Naive thymus-derived CD8-positive, alpha-beta T cell (primary cell): Measurements from ENCODE around the gene PAQR8. TPM values are rescaled to one million over a fixed set of nuclear protein-coding genes. Genes with fewer than 3 reads are reported as not detected.
A peak's percentile ranks its signal among the peaks of the same experiment; 100 is the strongest.

Experiments used
- ATAC-seq, 2 donors: fragments of 150-1000 bp; cut with Tn5 transposase in 1 of 2; sonication (Bioruptor Pico), chemical (Tn5 transposase) in 1 of 2; 1 replicate in 1 of 2; 2 replicates in 1 of 2; pipeline ENCODE4 v1.10.0; 2021; ENCODE audit warnings: mild to moderate bottlenecking in 2 of 2, moderate library complexity in 2 of 2
- POLR2A ChIA-PET: fragments of 350-600 bp; sonication (Branson Sonifier 250); formaldehyde crosslinking; loops from one replicate; lab custom pipeline; 2021; ENCODE audit warnings: antibody characterized with exemption; lab: Charles Lee
- DNase-seq, 10 donors: peaks; one replicate each; pipeline versions ENCODE4 v3.0.0 to v3.0.0-alpha.2; 2020 to 2022
- H3K27ac Mint-ChIP-seq, 10 donors: one replicate each; pipeline ENCODE4 v1.8.0; 2020 to 2022; ENCODE audit warnings: mild to moderate bottlenecking in 10 of 10, mixed read lengths in 10 of 10, moderate library complexity in 4 of 10, inconsistent platforms in 1 of 10
- H3K27me3 Mint-ChIP-seq, 5 donors: one replicate each; pipeline ENCODE4 v1.8.0; 2021 to 2022; ENCODE audit warnings: mixed read lengths in 5 of 5
- H3K36me3 Mint-ChIP-seq, 3 donors: one replicate each; pipeline ENCODE4 v1.8.0; 2020 to 2022; ENCODE audit warnings: mixed read lengths in 3 of 3, mild to moderate bottlenecking in 2 of 3, inconsistent platforms in 1 of 3
- H3K4me1 Mint-ChIP-seq, 4 donors: one replicate each; pipeline ENCODE4 v1.8.0; 2021 to 2022; ENCODE audit warnings: mixed read lengths in 4 of 4
- H3K4me3 Mint-ChIP-seq, 10 donors: one replicate each; pipeline ENCODE4 v1.8.0; 2020 to 2022; ENCODE audit warnings: mild to moderate bottlenecking in 10 of 10, mixed read lengths in 10 of 10, moderate library complexity in 6 of 10, inconsistent platforms in 1 of 10
- H3K9me3 Mint-ChIP-seq, 9 donors: one replicate each; pipeline ENCODE4 v1.8.0; 2020 to 2022; ENCODE audit warnings: mixed read lengths in 9 of 9, mild to moderate bottlenecking in 3 of 9, inconsistent platforms in 1 of 9, moderate library complexity in 1 of 9
- polyA plus RNA-seq, 3 donors: library from polyadenylated mRNA; unstranded; fragments of 300-500 nt; fragmentation: Illumina TruSeq; gene quantifications; one replicate each; pipeline ENCODE4 v1.2.3, GENCODE V29; 2021
- total RNA-seq, 8 experiments: library from RNA in 2 of 8; stranded (reverse) in 2 of 8; gene quantifications; one replicate each; pipeline ENCODE4 v1.2.3 and lab custom pipeline; 2021 to 2026

PAQR8 gene
- total and polyA plus RNA-seq, 5 experiments from 2014 or later: 14.3 to 35.0 (median 30.6) TPM

DNA sequence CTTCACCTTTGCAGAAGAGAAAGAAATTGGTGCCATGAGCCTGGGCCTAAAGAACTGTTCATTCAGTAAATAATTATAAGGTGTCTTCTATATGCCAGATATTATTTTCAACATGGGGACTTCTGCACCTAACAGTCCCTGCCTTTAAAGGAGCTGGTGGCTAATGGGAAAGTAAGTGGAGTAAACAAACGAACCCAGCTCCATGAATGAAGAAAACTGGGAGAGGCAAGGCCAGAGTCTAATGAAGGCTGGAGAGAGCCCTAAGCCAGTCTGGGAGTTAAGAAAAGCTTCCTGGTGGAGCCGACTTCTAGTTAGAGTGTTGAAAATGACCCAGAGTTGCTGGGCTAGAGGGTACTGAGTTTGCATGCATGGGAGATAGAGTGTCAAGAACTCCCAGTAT, 34.0 kb downstream of the PAQR8 start:
- POLR2A ChIA-PET: interaction anchor here (1.3 to 6.3 kb wide), 2 partner anchors 7 to 34 kb away, joined by 6 to 87 read pairs; partner anchors contain the start of gene PAQR8
- Mint-ChIP-seq H3K27me3 (no peaks in the 10 kb centered on the region), H3K9me3 (peaks cover 0 to 22% (median 0%) of the 10 kb centered on the region in 9 donors), H3K4me3 (peak overlapping the region in 9 of 10 donors; percentile 1 to 87 (median 73)), H3K36me3 (peaks cover 0 to 11% (median 4%) of the 10 kb centered on the region in 3 donors), H3K4me1 (peaks cover 50 to 98% (median 91%) of the 10 kb centered on the region in 4 donors), H3K27ac (peak overlapping the region; percentile 93 to 100 (median 96))
- no peak for ATAC-seq
- no peak for DNase-seq

DNA sequence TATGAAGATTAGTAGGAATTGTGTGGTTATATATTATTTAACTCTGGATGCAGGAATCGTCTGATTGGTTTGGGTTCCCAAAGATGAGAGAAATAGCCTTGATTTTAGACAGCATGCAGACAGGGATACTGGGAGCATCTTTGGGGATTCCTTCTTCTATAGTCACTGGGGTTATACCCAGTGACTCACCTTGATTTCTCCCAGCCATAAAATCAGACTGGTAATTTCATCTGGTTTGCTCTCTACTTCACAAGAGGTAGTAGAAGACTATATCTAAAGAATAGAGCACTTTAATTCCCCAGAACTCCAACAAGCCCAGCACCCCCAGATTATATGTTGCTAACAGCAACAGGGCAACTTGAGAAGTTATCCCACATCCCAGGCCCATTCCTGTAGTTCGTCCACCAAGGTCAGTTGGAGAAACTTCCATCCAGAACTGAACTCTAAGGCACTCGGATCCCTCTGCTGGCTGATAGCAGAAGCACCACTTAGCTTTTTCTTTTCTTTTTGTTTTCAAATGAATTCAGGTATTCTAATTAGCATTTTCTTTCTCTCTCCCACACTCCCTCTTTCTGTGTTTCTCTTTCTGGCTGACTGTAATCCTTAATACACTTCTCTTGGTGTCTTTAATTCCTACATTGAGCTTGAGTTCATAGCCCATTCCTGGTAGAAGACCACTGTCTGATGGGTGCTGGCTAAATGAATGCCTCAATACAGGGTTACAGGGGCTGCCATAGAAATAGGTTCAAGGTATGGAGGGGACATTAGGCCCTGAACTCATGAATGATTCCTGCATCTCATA, 37.8 kb downstream of the PAQR8 start:
- H3K36me3 Mint-ChIP-seq: peaks cover 14 to 24% (median 17%) of the 10 kb centered on the region in 3 donors
- H3K27ac Mint-ChIP-seq: peak overlapping the region; percentile 93 to 100 (median 96)
- peaks cover 49 to 86% (median 72%) of the 10 kb centered on the region in 4 donors for H3K4me1 Mint-ChIP-seq
- peaks cover 0 to 22% (median 0%) of the 10 kb centered on the region in 9 donors for H3K9me3 Mint-ChIP-seq
- POLR2A ChIA-PET: interaction anchor here (0.7 to 8.4 kb wide), 11 partner anchors 11 to 113 kb away, joined by 3 to 108 read pairs (median 4); partner anchors contain the start of genes EFHC1, MCM3 and PAQR8
- no peaks in the 10 kb centered on the region for H3K27me3 Mint-ChIP-seq
- H3K4me3 Mint-ChIP-seq: peak overlapping the region; percentile 42 to 83 (median 68)
- peak; percentile 24 to 27 for ATAC-seq
- DNase-seq: peak in 5 of 10 donors; percentile 39 to 64 (median 54)

DNA sequence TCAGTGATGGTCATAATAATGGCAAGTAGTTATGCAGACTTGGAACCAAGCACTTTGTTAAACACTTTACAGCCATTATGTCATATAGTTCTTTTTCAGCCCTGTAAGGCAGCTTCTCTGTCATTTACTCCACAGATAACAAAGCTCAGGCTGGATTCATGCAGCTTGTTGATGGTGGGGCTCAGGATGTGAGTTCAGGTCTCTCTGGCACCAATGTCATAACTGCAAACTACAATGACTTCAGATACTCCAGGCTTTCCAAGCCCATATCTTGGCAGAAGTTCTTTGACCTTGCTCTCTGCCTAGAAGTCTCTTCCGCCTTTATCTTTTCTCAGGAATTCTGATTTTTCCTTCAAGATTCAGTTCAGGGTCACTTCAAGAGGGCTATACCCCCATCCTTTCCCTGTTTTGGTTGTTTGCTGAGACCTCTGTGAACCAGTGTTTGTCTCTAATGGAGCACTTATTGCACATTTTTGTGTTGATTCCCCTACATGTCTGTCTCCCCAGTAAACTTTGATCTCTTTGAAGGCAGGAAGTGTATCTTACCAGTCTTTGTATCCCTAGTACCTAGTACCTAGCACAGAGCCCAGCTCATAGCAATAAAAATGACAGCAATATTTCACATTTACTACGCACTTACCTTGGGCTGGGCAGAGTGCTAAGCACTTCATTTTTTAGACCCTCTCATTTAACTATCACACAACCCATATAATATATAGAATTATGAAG, 38.5 kb downstream of the PAQR8 start:
- Mint-ChIP-seq H3K4me1 (peaks cover 49 to 88% (median 70%) of the 10 kb centered on the region in 4 donors), H3K9me3 (peaks cover 0 to 22% (median 0%) of the 10 kb centered on the region in 9 donors), H3K27ac (peak overlapping the region; percentile 93 to 100 (median 96)), H3K27me3 (no peaks in the 10 kb centered on the region), H3K4me3 (peak overlapping the region; percentile 4 to 83 (median 72)), H3K36me3 (peaks cover 14 to 26% (median 23%) of the 10 kb centered on the region in 3 donors)
- POLR2A ChIA-PET: interaction anchor here (0.8 to 8.4 kb wide), 12 partner anchors 9 to 114 kb away, joined by 3 to 108 read pairs (median 4); partner anchors contain the start of genes EFHC1, MCM3 and PAQR8
- DNase-seq (peak in 2 of 10 donors; percentile 43 to 55), ATAC-seq (peak; percentile 56 to 65)

DNA sequence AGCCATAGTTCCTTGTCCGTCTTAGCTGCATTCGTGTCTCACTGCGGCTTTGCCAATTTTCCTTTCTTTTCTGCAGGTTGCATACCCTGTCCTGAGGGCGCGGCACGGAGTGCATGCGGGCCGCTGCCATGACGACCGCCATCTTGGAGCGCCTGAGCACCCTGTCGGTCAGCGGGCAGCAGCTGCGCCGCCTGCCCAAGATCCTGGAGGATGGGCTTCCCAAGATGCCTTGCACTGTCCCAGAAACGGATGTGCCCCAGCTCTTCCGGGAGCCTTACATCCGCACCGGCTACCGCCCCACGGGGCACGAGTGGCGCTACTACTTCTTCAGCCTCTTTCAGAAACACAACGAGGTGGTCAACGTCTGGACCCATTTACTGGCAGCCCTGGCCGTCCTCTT, 41.1 kb downstream of the PAQR8 start:
- H3K27me3 Mint-ChIP-seq: no peaks in the 10 kb centered on the region
- H3K4me1 Mint-ChIP-seq: peaks cover 38 to 73% (median 52%) of the 10 kb centered on the region in 4 donors
- H3K9me3 Mint-ChIP-seq: no peaks in the 10 kb centered on the region
- H3K27ac Mint-ChIP-seq: peak overlapping the region; percentile 62 to 93 (median 82)
- DNase-seq: no peak
- H3K36me3 Mint-ChIP-seq: peaks cover 10 to 34% (median 19%) of the 10 kb centered on the region in 3 donors
- POLR2A ChIA-PET: interaction anchor here (0.7 to 8.4 kb wide), 6 partner anchors 13 to 117 kb away, joined by 3 to 108 read pairs (median 4); partner anchors contain the start of genes MCM3 and PAQR8
- no peak overlapping the region for H3K4me3 Mint-ChIP-seq
- ATAC-seq: no peak

DNA sequence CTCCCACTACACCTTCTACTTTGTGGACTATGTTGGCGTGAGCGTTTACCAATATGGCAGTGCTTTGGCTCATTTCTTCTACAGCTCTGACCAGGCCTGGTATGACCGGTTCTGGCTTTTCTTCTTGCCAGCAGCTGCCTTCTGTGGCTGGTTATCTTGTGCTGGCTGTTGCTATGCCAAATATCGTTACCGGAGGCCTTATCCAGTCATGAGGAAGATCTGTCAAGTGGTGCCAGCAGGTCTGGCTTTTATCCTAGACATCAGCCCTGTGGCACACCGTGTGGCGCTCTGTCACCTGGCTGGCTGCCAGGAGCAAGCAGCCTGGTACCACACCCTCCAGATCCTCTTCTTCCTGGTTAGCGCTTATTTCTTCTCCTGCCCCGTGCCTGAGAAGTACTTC, 41.7 kb downstream of the PAQR8 start:
- DNase-seq (no peak), ATAC-seq (no peak)
- H3K36me3 Mint-ChIP-seq: peaks cover 10 to 34% (median 19%) of the 10 kb centered on the region in 3 donors
- H3K4me3 Mint-ChIP-seq: peak overlapping the region in 3 of 10 donors; percentile 19 to 72 (median 24)
- H3K27me3 Mint-ChIP-seq: no peaks in the 10 kb centered on the region
- H3K9me3 Mint-ChIP-seq: no peaks in the 10 kb centered on the region
- POLR2A ChIA-PET: interaction anchor here (1.2 to 8.4 kb wide), 3 partner anchors 14 to 117 kb away, joined by 3 to 108 read pairs (median 11); partner anchors contain the start of gene MCM3
- peaks cover 39 to 71% (median 50%) of the 10 kb centered on the region in 4 donors for H3K4me1 Mint-ChIP-seq
- H3K27ac Mint-ChIP-seq: peak overlapping the region; percentile 60 to 93 (median 86)

DNA sequence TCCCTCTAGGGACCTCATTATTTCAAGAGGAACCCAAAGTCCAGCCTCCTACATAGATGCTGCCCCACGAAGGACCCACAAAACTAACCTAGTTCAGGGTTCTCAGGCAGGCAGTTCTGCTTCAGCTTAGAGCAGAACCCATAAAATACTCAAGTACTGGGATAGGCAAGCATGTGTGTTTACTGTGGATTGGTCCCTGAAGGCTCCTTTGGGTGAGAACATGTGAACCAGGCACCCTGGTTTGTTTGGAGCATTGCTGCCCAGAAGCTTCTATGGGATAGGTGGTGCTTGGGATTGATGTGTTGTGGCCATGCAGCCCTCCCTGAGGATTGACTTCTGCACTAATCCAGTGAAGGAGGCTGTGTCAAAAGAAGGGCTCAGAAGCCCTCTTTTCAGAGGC, 43.3 kb downstream of the PAQR8 start:
- Mint-ChIP-seq H3K27me3 (no peaks in the 10 kb centered on the region), H3K4me1 (peaks cover 30 to 62% (median 39%) of the 10 kb centered on the region in 4 donors), H3K4me3 (no peak overlapping the region), H3K27ac (peak overlapping the region in 9 of 10 donors; percentile 1 to 93 (median 75)), H3K36me3 (peaks cover 10 to 34% (median 19%) of the 10 kb centered on the region in 3 donors), H3K9me3 (no peaks in the 10 kb centered on the region)
- POLR2A ChIA-PET: interaction anchor here (2.0 to 2.2 kb wide), 2 partner anchors 15 to 43 kb away, joined by 6 to 11 read pairs; partner anchors contain the start of gene PAQR8
- no peak for DNase-seq
- ATAC-seq: no peak

DNA sequence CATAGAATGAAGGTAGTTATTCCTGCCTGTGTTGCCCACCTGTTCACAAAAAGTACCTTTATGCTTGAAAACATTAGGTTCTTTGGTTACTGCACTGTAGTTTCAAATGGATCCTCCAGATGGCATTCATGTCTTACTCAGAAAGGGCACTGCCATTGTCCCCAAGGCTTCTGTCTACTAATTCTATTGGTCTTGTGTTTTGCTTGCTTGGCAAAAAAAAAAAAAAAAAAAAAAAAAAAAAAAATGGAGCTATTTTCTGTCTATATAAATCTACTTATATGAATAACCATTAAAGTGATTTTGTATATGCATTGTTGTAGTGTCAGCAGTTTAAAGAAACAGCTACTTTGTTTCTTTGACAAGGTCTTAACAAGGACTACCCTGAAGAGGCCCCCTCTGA, 45.5 kb downstream of the PAQR8 start:
- Mint-ChIP-seq H3K27me3 (no peaks in the 10 kb centered on the region), H3K4me1 (peaks cover 16 to 51% (median 33%) of the 10 kb centered on the region in 4 donors), H3K4me3 (no peak overlapping the region), H3K36me3 (peaks cover 10 to 34% (median 19%) of the 10 kb centered on the region in 3 donors), H3K9me3 (no peaks in the 10 kb centered on the region), H3K27ac (peak overlapping the region in 9 of 10 donors; percentile 18 to 86 (median 60))
- ATAC-seq (peak; percentile 87 to 94), DNase-seq (peak in 3 of 10 donors; percentile 50 to 54 (median 52))
- POLR2A ChIA-PET: interaction anchor here (0.7 to 0.9 kb wide), 3 partner anchors 9 to 235 kb away, joined by 3 to 4 read pairs (median 4); partner anchors contain the start of gene MCM3

DNA sequence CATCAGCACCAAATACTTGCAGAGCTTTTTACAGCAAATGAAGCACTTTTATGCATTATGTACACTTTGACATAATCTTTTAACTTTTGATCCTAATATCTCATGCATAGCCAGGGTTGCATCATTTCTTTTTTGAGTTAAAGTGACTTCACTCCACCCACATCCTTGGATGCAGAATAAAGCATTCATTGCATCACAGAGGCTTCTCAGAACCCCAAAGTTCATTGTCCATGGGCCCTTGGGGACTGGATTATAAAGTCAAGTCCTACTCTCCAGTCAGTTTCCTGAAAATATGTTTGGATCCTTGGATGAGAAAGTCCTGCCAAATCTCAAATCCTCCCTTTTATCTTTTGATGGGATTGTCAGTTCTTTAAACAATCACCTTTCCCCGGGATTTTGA, 47.5 kb downstream of the PAQR8 start:
- no peaks in the 10 kb centered on the region for H3K9me3 Mint-ChIP-seq
- ATAC-seq (no peak), DNase-seq (no peak)
- no peak overlapping the region for H3K4me3 Mint-ChIP-seq
- no peaks in the 10 kb centered on the region for H3K27me3 Mint-ChIP-seq
- POLR2A ChIA-PET: interaction anchor here (1.0 to 1.2 kb wide), 3 partner anchors 9 to 125 kb away, joined by 3 read pairs; partner anchors contain the start of gene MCM3
- H3K36me3 Mint-ChIP-seq: peaks cover 0 to 19% (median 4%) of the 10 kb centered on the region in 3 donors
- H3K4me1 Mint-ChIP-seq: peaks cover 13 to 39% (median 29%) of the 10 kb centered on the region in 4 donors
- H3K27ac Mint-ChIP-seq: peak overlapping the region; percentile 17 to 81 (median 58)

DNA sequence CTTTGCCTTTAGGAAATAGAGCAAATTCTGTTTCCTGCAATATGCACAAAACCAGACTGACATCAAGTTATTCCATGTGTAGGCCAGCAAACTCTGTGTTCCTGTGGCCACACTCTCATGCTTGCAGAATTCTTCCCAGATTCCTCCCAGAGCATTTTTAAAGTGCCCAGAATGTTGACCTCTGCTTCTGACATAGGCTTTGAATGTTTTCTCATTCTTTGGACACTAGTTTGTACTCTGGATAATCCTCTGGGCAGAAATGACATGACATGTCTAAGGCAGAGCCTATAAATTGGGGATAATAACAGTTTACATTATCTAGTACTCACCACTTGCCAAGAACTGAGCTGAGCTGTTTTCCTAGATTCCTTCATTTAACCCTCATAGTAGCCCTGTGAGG, 49.0 kb downstream of the PAQR8 start:
- Mint-ChIP-seq H3K9me3 (no peaks in the 10 kb centered on the region), H3K4me1 (peaks cover 19 to 39% (median 26%) of the 10 kb centered on the region in 4 donors), H3K4me3 (no peak overlapping the region), H3K36me3 (peaks cover 0 to 7% (median 0%) of the 10 kb centered on the region in 3 donors), H3K27me3 (no peaks in the 10 kb centered on the region), H3K27ac (peak overlapping the region in 8 of 10 donors; percentile 5 to 88 (median 60))
- ATAC-seq (no peak), DNase-seq (no peak)
- POLR2A ChIA-PET: interaction anchor here (1.6 kb wide), 1 partner anchor 21 kb away, joined by 5 read pairs; no protein-coding TSS in a partner anchor

DNA sequence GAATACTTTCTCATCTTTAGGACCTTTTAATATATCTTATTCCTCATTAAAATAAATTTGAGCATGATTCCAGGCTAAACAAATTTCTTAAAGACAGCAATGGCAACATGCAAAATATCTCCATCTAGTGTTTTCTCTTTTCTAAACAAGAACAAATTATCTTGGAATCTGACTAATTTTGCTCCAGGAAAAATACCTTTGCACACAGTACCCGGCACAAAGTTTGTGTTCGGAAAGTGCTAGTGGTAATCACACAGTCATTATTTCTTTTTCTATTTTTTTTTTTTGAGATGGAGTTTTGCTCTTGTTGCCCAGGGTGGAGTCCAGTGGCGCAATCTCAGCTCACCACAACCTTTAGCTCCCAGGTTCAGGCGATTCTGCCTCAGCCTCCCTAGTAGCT, 50.0 kb downstream of the PAQR8 start:
- POLR2A ChIA-PET: no interaction called here
- peaks cover 0 to 2% (median 0%) of the 10 kb centered on the region in 3 donors for H3K36me3 Mint-ChIP-seq
- ATAC-seq: no peak
- H3K9me3 Mint-ChIP-seq: no peaks in the 10 kb centered on the region
- H3K27me3 Mint-ChIP-seq: no peaks in the 10 kb centered on the region
- H3K27ac Mint-ChIP-seq: peak overlapping the region in 6 of 10 donors; percentile 11 to 83 (median 62)
- DNase-seq: no peak
- H3K4me3 Mint-ChIP-seq: no peak overlapping the region
- H3K4me1 Mint-ChIP-seq: peaks cover 18 to 45% (median 32%) of the 10 kb centered on the region in 4 donors

DNA sequence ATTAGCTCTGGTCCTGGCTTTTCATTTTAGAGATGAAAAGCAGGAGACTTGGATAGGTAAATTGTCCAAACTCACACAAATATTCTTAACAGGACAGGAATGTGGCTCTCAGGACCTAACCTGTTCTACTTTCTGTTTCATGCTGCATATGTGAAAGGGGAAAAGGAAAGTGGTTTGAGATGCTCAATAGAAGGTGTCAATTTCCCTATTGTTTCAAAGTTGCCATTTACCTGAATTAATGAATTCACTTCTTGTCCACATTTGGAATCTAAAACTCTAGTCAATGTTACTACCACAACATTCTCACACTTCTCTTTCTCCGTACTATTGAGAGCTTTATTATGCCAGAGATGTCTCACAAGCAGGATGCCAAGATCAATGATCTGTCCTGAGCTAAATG, 53.4 kb downstream of the PAQR8 start:
- peaks cover 15 to 47% (median 23%) of the 10 kb centered on the region in 4 donors for H3K4me1 Mint-ChIP-seq
- H3K27me3 Mint-ChIP-seq: no peaks in the 10 kb centered on the region
- H3K4me3 Mint-ChIP-seq: peak overlapping the region in 1 of 10 donors; percentile 22
- peak overlapping the region in 7 of 10 donors; percentile 11 to 78 (median 31) for H3K27ac Mint-ChIP-seq
- POLR2A ChIA-PET: interaction anchor here (1.3 kb wide), 1 partner anchor 17 kb away, joined by 3 read pairs; no protein-coding TSS in a partner anchor
- ATAC-seq (no peak), DNase-seq (no peak)
- H3K36me3 Mint-ChIP-seq: no peaks in the 10 kb centered on the region
- no peaks in the 10 kb centered on the region for H3K9me3 Mint-ChIP-seq
